ENCODE results near the gene TNS3.

Gene TNS3

DNA sequence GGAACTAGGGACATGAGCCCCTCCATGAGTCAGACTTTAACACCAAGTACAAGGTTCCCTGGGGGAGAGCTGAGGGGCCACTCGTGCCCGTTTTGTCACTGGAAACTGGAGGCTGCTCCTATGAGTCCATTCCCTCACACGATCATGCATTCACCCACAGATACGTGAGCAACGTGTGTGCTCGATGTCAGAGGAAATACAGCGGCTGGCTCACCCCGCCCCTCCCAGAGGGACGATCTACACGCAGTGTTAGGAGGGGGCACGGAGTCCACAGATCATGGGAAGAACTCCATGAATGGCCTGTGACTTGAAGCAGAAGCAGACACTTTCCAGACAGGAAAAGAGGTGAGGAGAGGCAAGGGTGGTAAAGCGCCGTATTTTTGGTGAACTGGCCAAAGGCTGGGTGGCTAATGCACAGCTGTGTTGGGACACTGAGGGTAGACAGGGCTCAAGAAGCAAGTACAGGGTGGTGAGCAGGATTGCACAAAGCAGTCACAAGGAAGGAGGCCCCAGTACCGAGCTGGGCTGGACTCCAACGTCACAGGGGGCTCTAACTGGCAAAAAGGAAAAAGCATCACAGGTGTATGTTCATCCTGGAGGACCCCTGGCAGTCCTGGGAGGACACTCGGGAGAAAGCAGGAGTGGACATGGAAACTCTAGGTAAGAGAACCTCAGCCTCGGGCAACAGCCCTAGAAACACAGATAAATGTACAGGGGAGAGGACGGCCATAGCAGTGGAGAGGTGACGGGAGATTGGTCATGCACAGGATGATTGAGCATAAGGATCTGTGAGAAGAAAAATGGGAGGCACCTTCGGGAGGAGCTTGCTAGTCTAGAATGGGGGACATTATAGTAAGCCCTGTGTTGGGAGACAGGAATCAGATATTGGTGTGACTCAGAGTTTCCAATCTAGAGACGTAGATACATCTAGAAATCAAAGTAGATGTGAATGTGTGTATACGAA, 41.2 kb downstream of the TNS3 start:
- no peaks in the 10 kb centered on the region for H3K79me2 ChIP-seq (ENCODE audit: control insufficient read depth, low read length)
- no peak overlapping the region for H3K4me2 ChIP-seq (ENCODE audit: low read length)
- no peak overlapping the region for H3K27ac ChIP-seq (ENCODE audit: low read depth, low read length)
- H3K27me3 ChIP-seq (ENCODE audit: control insufficient read depth, low read length): no peaks in the 10 kb centered on the region
- no peak for TF ChIP-seq EZH2phosphoT487 (IDR thresholded peaks at IDR 0.05; ENCODE audit: borderline replicate concordance, low read length)
- TF ChIP-seq, protein P1, sequence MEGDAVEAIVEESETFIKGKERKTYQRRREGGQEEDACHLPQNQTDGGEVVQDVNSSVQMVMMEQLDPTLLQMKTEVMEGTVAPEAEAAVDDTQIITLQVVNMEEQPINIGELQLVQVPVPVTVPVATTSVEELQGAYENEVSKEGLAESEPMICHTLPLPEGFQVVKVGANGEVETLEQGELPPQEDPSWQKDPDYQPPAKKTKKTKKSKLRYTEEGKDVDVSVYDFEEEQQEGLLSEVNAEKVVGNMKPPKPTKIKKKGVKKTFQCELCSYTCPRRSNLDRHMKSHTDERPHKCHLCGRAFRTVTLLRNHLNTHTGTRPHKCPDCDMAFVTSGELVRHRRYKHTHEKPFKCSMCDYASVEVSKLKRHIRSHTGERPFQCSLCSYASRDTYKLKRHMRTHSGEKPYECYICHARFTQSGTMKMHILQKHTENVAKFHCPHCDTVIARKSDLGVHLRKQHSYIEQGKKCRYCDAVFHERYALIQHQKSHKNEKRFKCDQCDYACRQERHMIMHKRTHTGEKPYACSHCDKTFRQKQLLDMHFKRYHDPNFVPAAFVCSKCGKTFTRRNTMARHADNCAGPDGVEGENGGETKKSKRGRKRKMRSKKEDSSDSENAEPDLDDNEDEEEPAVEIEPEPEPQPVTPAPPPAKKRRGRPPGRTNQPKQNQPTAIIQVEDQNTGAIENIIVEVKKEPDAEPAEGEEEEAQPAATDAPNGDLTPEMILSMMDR (IDR thresholded peaks at IDR 0.05; ENCODE audit: low read depth, low read length, poor library complexity, severe bottlenecking): no peak
- H3K4me1 ChIP-seq (ENCODE audit: control insufficient read depth, low read length): peaks cover 8% of the 10 kb centered on the region
- H3K9me2 ChIP-seq (replicated peaks; ENCODE audit: control insufficient read depth, low read length): no peaks in the 10 kb centered on the region
- H3F3A ChIP-seq (ENCODE audit: control insufficient read depth, insufficient read depth): no peaks in the 10 kb centered on the region
- no peaks in the 10 kb centered on the region for H4K20me1 ChIP-seq (ENCODE audit: control insufficient read depth, insufficient read depth, low read depth, low read length)
- no peak overlapping the region for H3K4me3 ChIP-seq (ENCODE audit: low read length)
- H3K9me3 ChIP-seq (ENCODE audit: control insufficient read depth, insufficient read depth, low read length): no peaks in the 10 kb centered on the region
- no peaks in the 10 kb centered on the region for H3K36me3 ChIP-seq (ENCODE audit: control insufficient read depth, low read length)

DNA sequence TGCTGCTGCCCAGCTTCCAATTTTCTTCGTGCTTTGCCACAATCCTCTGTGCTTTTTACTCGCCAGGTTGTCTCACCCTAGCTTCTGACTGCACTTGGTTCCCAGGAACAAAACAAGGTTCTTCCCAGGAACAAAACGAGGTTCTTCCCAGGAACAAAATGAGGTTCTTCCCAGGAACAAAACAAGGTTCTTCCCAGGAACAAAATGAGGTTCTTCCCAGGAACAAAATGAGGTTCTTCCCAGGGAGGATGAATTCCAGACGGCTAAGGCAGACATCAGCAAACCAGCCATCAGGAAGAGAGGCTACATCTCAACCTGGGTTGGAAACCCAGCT, 41.9 kb downstream of the TNS3 start:
- no peak overlapping the region for H3K4me3 ChIP-seq (ENCODE audit: low read length)
- H3K4me1 ChIP-seq (ENCODE audit: control insufficient read depth, low read length): peaks cover 8% of the 10 kb centered on the region
- no peak overlapping the region for H3K4me2 ChIP-seq (ENCODE audit: low read length)

DNA sequence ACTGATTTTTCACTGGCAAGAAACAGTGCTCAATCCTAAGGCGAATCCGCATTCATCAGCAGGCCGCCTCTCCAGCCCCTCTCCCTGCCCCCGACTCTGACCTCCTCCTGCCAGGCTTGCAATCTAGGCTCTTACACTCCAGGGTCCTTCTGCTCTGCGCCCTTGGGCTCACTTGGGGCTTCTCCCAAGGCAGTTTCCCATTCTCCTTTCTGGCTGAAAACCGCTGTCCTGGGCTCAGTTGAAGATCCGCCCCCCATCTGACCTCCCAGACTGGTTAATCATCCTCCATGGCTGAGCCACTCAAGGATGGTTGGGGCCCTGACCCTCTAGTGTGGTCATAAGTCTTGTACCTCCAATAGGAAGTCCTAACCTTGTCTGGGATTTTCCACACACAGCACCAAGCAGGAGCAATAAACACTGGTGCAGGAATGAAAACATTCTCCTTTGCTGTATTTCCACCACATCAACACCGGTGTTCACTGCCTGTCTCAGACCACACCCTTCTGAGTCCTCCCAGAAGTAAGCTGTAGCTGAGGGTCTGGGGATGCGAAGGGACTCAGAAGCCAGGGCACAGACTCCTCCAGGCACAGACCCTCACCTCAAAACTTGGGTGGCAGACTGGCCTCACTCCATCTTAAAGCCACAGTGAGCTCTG, 42.4 kb downstream of the TNS3 start:
- Histone ChIP-seq H3K4me2 (ENCODE audit: low read length) (no peak overlapping the region), H3K9me3 (ENCODE audit: control insufficient read depth, insufficient read depth, low read length) (no peaks in the 10 kb centered on the region), H3K9me2 (replicated peaks; ENCODE audit: control insufficient read depth, low read length) (no peaks in the 10 kb centered on the region), H3K36me3 (ENCODE audit: control insufficient read depth, low read length) (no peaks in the 10 kb centered on the region), H3K27ac (ENCODE audit: low read depth, low read length) (no peak overlapping the region), H3K4me3 (ENCODE audit: low read length) (no peak overlapping the region), H3K4me1 (ENCODE audit: control insufficient read depth, low read length) (peaks cover 8% of the 10 kb centered on the region), H3F3A (ENCODE audit: control insufficient read depth, insufficient read depth) (no peaks in the 10 kb centered on the region), H3K79me2 (ENCODE audit: control insufficient read depth, low read length) (no peaks in the 10 kb centered on the region), H4K20me1 (ENCODE audit: control insufficient read depth, insufficient read depth, low read depth, low read length) (no peaks in the 10 kb centered on the region), H3K27me3 (ENCODE audit: control insufficient read depth, low read length) (no peaks in the 10 kb centered on the region)
- TF ChIP-seq EZH2phosphoT487 (IDR thresholded peaks at IDR 0.05; ENCODE audit: borderline replicate concordance, low read length): no peak
- TF ChIP-seq, protein P1 (IDR thresholded peaks at IDR 0.05; ENCODE audit: low read depth, low read length, poor library complexity, severe bottlenecking): no peak

More for the DNA sequence above, 41.9 kb downstream of the TNS3 start:
- no peak overlapping the region for H3K27ac ChIP-seq (ENCODE audit: low read depth, low read length)
- H3K36me3 ChIP-seq (ENCODE audit: control insufficient read depth, low read length): no peaks in the 10 kb centered on the region
- H3K9me3 ChIP-seq (ENCODE audit: control insufficient read depth, insufficient read depth, low read length): no peaks in the 10 kb centered on the region
- no peaks in the 10 kb centered on the region for H3K9me2 ChIP-seq (replicated peaks; ENCODE audit: control insufficient read depth, low read length)
- H3K79me2 ChIP-seq (ENCODE audit: control insufficient read depth, low read length): no peaks in the 10 kb centered on the region
- H3F3A ChIP-seq (ENCODE audit: control insufficient read depth, insufficient read depth): no peaks in the 10 kb centered on the region
- TF ChIP-seq, protein P1 (IDR thresholded peaks at IDR 0.05; ENCODE audit: low read depth, low read length, poor library complexity, severe bottlenecking): no peak
- TF ChIP-seq EZH2phosphoT487 (IDR thresholded peaks at IDR 0.05; ENCODE audit: borderline replicate concordance, low read length): no peak
- H4K20me1 ChIP-seq (ENCODE audit: control insufficient read depth, insufficient read depth, low read depth, low read length): no peaks in the 10 kb centered on the region
- no peaks in the 10 kb centered on the region for H3K27me3 ChIP-seq (ENCODE audit: control insufficient read depth, low read length)

Data from DOHH2 (cell line).